ENCODE measurements around the gene NOTCH3. TPM values are rescaled to one million over a fixed set of nuclear protein-coding genes. Genes with fewer than 3 reads are reported as not detected.

The NOTCH3 gene
- total and polyA plus RNA-seq, 3 experiments from 2014 or later, result 0.04 TPM; not detected in 2

DNA sequence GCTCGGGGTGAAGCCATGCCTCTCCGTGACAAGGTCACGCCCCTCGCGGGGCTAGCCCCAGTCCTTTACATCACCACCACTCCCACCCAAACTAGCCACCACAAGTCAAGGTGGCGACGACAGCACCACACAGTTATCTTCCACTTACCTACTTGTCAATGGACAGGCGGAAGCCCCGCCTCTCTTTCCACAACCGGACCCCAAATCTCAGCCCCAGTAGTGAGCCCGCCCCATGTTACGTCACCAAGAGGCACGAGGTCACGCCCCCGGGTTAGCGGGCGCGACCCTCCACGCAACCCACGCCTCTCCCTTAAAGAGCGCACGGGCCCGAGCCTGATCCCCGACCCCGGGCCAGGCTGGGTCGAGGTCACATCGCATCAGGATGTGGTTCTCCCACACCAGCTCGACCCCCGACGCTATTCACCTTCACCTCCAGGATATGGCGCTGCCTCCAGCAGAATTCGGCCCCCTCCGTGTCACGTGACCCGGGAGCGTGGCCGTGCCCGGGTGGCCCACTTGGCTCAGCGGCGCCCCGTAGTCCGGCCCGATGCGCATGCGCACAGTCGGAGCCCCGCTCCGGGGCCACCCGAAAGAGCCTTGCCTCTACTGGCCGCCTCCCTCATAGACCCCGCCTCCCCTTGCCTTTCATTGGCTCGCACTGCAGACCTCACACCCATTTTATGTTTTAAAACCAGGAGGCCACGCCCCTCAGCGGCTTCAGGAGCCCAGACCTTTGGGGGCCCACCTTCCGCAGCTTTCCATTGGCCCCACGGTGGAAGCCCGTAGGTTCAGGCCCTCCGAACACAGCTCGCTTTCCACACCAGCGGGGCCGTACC, 75.3 kb downstream of the NOTCH3 start:
- H3K36me3 ChIP-seq (ENCODE audit: insufficient read depth, low read length), result peaks cover 4% of the 10 kb centered on the region
- H3K4me3 ChIP-seq (ENCODE audit: low read length), result peak overlapping the region; percentile 86
- H3K27me3 Mint-ChIP-seq, result peaks cover 16 to 17% of the 10 kb centered on the region in 2 donors
- H3K36me3 Mint-ChIP-seq, result peaks cover 0 to 36% (median 0%) of the 10 kb centered on the region in 3 donors
- H3K27ac Mint-ChIP-seq, result peak overlapping the region; percentile 96 to 99 (median 98)
- H3K9me3 ChIP-seq (ENCODE audit: low read length), result no peaks in the 10 kb centered on the region
- H3K27ac ChIP-seq (ENCODE audit: low read depth, low read length), result peak overlapping the region; percentile 95
- peak; percentile 97 to 99 (median 98) for DNase-seq
- peaks cover 31% of the 10 kb centered on the region for H3K4me1 ChIP-seq (ENCODE audit: insufficient read depth, low read length)
- POLR2A ChIA-PET, result interaction anchor here (1.3 kb wide), 1 partner anchor 253 kb away, joined by 3 read pairs; no protein-coding TSS in a partner anchor
- H3K4me3 Mint-ChIP-seq, result peak overlapping the region; percentile 93 to 99 (median 96)
- H3K27me3 ChIP-seq (ENCODE audit: insufficient read depth, low read length, poor library complexity, severe bottlenecking), result no peaks in the 10 kb centered on the region
- no peaks in the 10 kb centered on the region for H3K9me3 Mint-ChIP-seq
- peaks cover 19 to 38% (median 35%) of the 10 kb centered on the region in 3 donors for H3K4me1 Mint-ChIP-seq
- CTCF ChIA-PET, result interaction anchor here (1.9 to 2.0 kb wide), 2 partner anchors 24 to 430 kb away, joined by 5 read pairs; no protein-coding TSS in a partner anchor

DNA sequence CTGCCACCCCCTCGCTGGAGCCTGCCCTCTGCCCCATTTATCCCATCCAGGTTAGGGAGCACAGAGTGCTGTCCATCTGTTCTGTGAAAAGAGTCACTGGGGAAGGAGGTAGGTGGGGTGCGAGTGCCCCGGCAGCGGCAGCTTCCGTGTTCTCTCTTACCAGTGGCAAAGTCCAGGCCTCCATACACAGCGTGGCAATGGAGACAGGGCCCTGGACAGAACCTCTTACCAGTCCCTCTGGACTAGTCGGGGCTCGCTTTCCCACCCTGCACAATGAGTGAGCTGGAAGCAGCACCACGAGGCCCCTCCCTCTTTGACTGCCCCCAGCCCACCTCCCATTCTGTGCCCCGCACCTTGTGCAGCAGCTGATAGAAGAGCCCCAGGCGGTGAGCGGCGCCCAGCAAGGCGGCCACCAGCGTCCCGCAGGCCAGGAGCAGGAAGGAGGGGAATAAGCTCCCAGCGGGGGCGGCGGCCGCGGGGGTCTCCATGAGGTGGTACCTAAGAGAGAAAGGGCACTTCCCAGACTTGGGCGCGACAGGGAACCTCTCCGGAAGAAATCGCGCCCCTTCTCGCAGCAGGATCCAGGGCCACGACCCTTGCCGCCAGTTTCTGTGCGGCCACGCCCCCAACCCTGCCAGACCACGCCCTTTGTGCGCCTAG, 76.1 kb downstream of the NOTCH3 start:
- Mint-ChIP-seq H3K4me3 (peak overlapping the region; percentile 93 to 99 (median 96)), H3K4me1 (peaks cover 19 to 31% (median 29%) of the 10 kb centered on the region in 3 donors), H3K9me3 (no peaks in the 10 kb centered on the region), H3K27ac (peak overlapping the region; percentile 96 to 99 (median 98)), H3K36me3 (peaks cover 0 to 43% (median 0%) of the 10 kb centered on the region in 3 donors), H3K27me3 (peaks cover 12 to 14% of the 10 kb centered on the region in 2 donors)
- Histone ChIP-seq H3K4me3 (ENCODE audit: low read length) (peak overlapping the region; percentile 86), H3K36me3 (ENCODE audit: insufficient read depth, low read length) (peaks cover 9% of the 10 kb centered on the region), H3K4me1 (ENCODE audit: insufficient read depth, low read length) (peaks cover 23% of the 10 kb centered on the region), H3K27me3 (ENCODE audit: insufficient read depth, low read length, poor library complexity, severe bottlenecking) (no peaks in the 10 kb centered on the region), H3K9me3 (ENCODE audit: low read length) (no peaks in the 10 kb centered on the region), H3K27ac (ENCODE audit: low read depth, low read length) (peak overlapping the region; percentile 95)
- peak in 1 of 5 donors; percentile 6 for DNase-seq
- ChIA-PET CTCF (interaction anchor here (0.9 to 2.0 kb wide), 3 partner anchors 33 to 988 kb away, joined by 3 to 5 read pairs (median 4); partner anchors contain the start of gene ASF1B), POLR2A (interaction anchor here (0.6 kb wide), 1 partner anchor 93 kb away, joined by 3 read pairs; no protein-coding TSS in a partner anchor)

DNA sequence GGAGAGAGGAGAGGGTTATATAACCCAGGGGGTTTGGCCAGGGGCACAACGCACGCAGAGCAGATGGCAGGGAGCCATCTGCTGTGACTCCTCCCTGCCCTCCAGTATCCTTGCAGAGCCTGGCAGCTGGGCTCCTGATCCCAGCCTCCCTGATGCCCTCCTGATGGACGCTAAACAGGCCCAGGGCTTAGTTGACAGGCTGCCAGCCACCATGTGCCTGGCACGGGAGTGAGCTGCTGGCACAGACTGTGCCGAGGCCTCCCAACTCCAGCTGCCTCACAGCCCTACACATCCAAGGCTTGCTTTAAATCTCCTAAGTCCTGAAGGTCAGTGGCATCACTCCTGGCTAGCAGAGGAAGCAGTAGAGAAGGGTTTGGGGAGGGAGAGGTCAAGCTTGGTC, 76.9 kb downstream of the NOTCH3 start:
- Mint-ChIP-seq H3K27ac (peak overlapping the region; percentile 55 to 99 (median 97)), H3K4me1 (peaks cover 19 to 29% (median 23%) of the 10 kb centered on the region in 3 donors), H3K27me3 (peaks cover 8 to 12% of the 10 kb centered on the region in 2 donors), H3K4me3 (peak overlapping the region; percentile 93 to 99 (median 96)), H3K36me3 (peaks cover 0 to 50% (median under 1%) of the 10 kb centered on the region in 3 donors), H3K9me3 (no peaks in the 10 kb centered on the region)
- H3K36me3 ChIP-seq (ENCODE audit: insufficient read depth, low read length), result peaks cover 11% of the 10 kb centered on the region
- no peak for DNase-seq
- H3K27me3 ChIP-seq (ENCODE audit: insufficient read depth, low read length, poor library complexity, severe bottlenecking), result no peaks in the 10 kb centered on the region
- ChIA-PET CTCF (interaction anchor here (0.9 to 2.0 kb wide), 3 partner anchors 32 to 987 kb away, joined by 3 to 5 read pairs (median 4); partner anchors contain the start of gene ASF1B), POLR2A (interaction anchor here (0.7 kb wide), 1 partner anchor 256 kb away, joined by 3 read pairs; the partner anchor contains the start of gene AKAP8)
- no peaks in the 10 kb centered on the region for H3K9me3 ChIP-seq (ENCODE audit: low read length)
- peaks cover 17% of the 10 kb centered on the region for H3K4me1 ChIP-seq (ENCODE audit: insufficient read depth, low read length)
- H3K27ac ChIP-seq (ENCODE audit: low read depth, low read length), result no peak overlapping the region
- no peak overlapping the region for H3K4me3 ChIP-seq (ENCODE audit: low read length)

DNA sequence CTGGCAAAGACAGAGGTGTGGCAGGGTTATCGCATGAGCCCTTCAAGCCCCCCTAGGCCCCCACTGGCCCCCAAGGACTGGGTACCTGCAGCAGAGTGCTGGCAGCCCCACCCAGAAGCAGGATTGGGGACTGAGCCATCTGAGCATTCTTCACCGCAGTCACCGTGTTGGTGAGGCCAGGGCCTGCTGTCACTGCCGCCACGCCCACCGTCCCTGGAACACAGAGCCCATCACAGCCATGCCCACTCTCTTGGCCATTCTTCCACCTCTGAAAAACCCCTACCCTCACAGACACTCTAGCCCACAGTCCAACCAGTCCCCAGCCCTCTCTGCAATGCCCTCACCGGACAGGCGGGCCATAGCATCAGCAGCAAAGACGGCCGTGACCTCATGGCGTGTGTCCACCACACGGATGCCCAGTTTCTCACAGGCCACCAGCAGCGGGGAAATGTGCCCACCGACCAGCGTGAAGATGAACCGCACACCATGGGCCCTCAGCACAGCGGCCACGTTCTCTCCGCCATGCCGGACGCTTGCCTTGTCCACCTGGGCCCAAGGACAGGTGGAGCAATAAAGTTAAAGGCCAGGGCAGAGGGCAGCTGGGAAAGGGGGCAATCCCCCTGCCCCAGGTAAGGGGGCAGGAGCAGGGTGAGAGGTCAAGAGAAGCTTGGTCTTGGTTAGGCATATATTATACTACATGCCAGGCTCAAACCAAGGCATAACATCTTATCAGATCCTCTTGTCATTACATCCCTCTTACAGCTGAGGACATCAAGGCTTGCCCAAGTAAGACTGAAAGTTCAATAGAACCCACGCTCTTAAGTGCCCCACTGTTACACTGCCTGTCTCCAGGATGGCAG, 77.5 kb downstream of the NOTCH3 start:
- H3K4me3 Mint-ChIP-seq, result peak overlapping the region; percentile 31 to 99 (median 56)
- no peak overlapping the region for H3K27ac ChIP-seq (ENCODE audit: low read depth, low read length)
- H3K36me3 ChIP-seq (ENCODE audit: insufficient read depth, low read length), result peaks cover 13% of the 10 kb centered on the region
- H3K9me3 ChIP-seq (ENCODE audit: low read length), result no peaks in the 10 kb centered on the region
- H3K27me3 Mint-ChIP-seq, result peaks cover 4 to 8% of the 10 kb centered on the region in 2 donors
- peaks cover 5 to 56% (median 7%) of the 10 kb centered on the region in 3 donors for H3K36me3 Mint-ChIP-seq
- POLR2A ChIA-PET, result interaction anchor here (0.7 kb wide), 1 partner anchor 256 kb away, joined by 3 read pairs; the partner anchor contains the start of gene AKAP8
- no peak for DNase-seq
- H3K4me1 ChIP-seq (ENCODE audit: insufficient read depth, low read length), result peaks cover 17% of the 10 kb centered on the region
- no peaks in the 10 kb centered on the region for H3K27me3 ChIP-seq (ENCODE audit: insufficient read depth, low read length, poor library complexity, severe bottlenecking)
- H3K4me3 ChIP-seq (ENCODE audit: low read length), result no peak overlapping the region
- CTCF ChIA-PET, result no interaction called here
- H3K9me3 Mint-ChIP-seq, result no peaks in the 10 kb centered on the region
- peaks cover 18 to 29% (median 21%) of the 10 kb centered on the region in 3 donors for H3K4me1 Mint-ChIP-seq
- H3K27ac Mint-ChIP-seq, result peak overlapping the region in 2 of 8 donors; percentile 55 to 96

DNA sequence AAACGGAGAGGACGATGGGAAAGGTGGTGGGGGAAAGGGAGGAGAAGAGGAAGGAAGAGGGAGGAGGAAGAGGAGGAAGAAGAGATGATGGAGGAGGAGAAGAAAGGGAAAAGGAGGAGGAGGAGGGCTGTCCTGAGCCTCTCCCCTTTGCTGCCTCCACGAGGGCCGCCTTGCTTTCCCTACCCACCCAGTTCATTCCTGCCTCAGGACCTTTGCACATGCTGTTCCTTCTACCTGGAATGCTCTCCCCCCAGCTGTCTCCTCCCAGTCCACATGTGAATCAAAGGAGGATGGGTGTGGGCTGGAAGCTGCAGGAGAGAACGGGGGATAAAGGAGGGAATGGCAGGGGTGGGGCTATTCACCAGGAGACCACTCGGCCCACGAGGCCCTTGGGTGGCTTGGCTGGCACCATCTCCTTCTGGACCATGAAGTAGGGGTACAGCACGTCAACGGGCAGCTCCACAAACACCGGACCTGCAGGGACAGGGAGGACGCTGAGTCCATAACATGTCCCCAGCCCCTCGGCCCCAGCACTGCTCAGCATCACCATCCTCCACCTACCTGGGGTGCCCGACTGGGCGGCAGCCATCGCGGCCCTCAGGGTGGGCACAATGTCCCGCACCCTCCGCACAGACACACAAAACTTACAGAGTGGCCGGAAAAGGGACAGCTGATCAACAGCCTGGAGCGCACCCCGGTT, 78.3 kb downstream of the NOTCH3 start:
- Histone ChIP-seq H3K27ac (ENCODE audit: low read depth, low read length) (no peak overlapping the region), H3K9me3 (ENCODE audit: low read length) (no peaks in the 10 kb centered on the region), H3K4me3 (ENCODE audit: low read length) (no peak overlapping the region), H3K27me3 (ENCODE audit: insufficient read depth, low read length, poor library complexity, severe bottlenecking) (no peaks in the 10 kb centered on the region), H3K36me3 (ENCODE audit: insufficient read depth, low read length) (peaks cover 13% of the 10 kb centered on the region), H3K4me1 (ENCODE audit: insufficient read depth, low read length) (peaks cover 17% of the 10 kb centered on the region)
- no peak for DNase-seq
- no peak overlapping the region for H3K4me3 Mint-ChIP-seq
- H3K9me3 Mint-ChIP-seq, result no peaks in the 10 kb centered on the region
- CTCF ChIA-PET, result no interaction called here
- H3K36me3 Mint-ChIP-seq, result peaks cover 5 to 64% (median 9%) of the 10 kb centered on the region in 3 donors
- POLR2A ChIA-PET, result no interaction called here
- no peak overlapping the region for H3K27ac Mint-ChIP-seq
- H3K27me3 Mint-ChIP-seq, result peaks cover 0 to 7% of the 10 kb centered on the region in 2 donors
- H3K4me1 Mint-ChIP-seq, result peaks cover 17 to 29% (median 21%) of the 10 kb centered on the region in 3 donors

DNA sequence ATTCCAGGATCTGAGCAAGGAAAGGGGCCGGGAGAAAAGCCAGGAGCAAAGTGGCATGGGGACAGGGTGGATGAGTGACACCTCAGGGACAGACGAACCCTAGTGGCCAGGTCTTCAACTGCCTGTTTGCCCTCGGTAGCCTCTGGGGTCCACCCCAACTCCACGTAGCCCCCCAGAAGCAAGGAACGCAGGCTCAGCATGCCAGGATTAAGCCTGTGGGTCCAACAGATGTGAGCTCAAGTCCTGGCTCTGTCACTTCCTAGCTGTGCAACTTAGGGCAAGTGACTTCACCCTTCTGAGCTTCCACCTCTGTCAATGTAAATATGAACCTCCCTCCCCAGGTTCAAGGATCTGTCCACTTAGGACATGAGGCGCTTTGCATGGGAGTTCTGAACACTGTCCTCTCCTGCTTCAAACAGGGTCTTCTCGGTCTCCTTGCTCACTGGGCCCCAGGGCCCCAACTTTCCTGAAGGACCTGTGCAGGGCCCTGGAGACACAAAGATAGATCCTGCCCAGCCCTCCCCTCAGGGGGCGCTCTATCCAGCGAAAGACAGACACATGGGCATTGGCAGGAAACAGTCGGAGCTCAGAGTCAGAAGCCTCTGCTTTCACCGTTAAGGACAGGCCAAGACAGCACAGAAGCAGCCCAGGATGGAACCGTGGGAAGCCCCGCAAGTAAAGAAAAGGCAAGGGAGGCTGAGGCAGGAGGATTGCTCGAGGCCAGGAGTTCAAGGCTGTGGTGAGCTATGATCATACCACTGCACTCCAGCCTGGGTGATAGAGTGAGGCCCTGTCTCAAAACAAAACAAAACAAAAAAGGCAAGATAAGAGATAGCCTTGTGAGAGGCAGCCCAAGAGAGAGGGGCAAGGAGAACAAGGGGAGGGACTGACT, 80.4 kb downstream of the NOTCH3 start:
- no peak for DNase-seq
- no peaks in the 10 kb centered on the region for H3K9me3 Mint-ChIP-seq
- peaks cover 0 to 3% of the 10 kb centered on the region in 2 donors for H3K27me3 Mint-ChIP-seq
- no peaks in the 10 kb centered on the region for H3K9me3 ChIP-seq (ENCODE audit: low read length)
- H3K27me3 ChIP-seq (ENCODE audit: insufficient read depth, low read length, poor library complexity, severe bottlenecking), result no peaks in the 10 kb centered on the region
- H3K27ac ChIP-seq (ENCODE audit: low read depth, low read length), result no peak overlapping the region
- H3K4me3 ChIP-seq (ENCODE audit: low read length), result no peak overlapping the region
- peaks cover 14 to 23% (median 16%) of the 10 kb centered on the region in 3 donors for H3K4me1 Mint-ChIP-seq
- ChIA-PET CTCF (no interaction called here), POLR2A (no interaction called here)
- H3K36me3 Mint-ChIP-seq, result peaks cover 5 to 79% (median 9%) of the 10 kb centered on the region in 3 donors
- peaks cover 13% of the 10 kb centered on the region for H3K4me1 ChIP-seq (ENCODE audit: insufficient read depth, low read length)
- H3K4me3 Mint-ChIP-seq, result peak overlapping the region in 2 of 7 donors; percentile 49 to 76
- H3K36me3 ChIP-seq (ENCODE audit: insufficient read depth, low read length), result peaks cover 22% of the 10 kb centered on the region
- H3K27ac Mint-ChIP-seq, result peak overlapping the region in 2 of 8 donors; percentile 84 to 89

Measured in CD8-positive, alpha-beta memory T cell (primary cell).